Measurements from ENCODE around the gene RHBDD2.

DNA sequence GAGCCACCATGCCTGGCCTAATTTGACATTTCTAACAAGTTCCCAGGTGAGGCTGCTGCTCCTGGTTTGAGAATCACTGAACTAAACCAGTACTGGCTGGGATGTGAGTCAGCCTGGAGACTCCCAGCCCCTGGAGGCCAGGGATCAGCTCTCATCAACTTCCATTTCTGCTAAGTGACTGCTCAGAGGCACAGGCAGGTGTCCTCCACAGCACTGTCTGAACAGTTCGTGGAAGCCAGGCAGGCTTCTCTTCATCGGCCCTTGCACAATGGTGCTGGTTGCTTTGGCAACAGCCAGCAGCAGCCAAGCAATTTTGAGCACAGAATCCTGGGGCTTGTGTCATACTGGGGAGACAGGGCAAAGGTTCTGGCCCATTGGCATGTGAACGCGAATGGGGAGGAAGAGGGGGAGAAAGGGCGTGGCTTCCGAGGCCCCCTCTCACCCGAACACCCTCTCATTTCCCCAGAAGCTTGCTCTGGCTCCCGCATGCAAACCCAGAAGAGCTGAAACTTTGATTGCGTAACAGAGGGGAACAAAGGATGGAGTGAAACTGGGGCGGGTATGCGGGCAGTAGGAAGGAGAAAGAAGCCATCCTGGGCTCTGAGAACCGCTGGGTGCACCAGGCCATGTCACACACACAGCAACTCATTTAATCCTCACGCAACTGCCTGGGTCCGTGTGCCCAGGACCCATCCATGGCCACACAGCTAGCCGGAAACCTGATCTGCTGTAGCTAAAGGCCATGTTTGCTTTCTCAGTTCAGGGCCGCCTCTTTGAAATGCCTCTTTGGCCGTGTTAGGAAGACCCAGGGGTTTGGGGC lies 27.2 kb downstream of the RHBDD2 start:
- TF ChIP-seq BHLHE40 (IDR thresholded peaks at IDR 0.05; ENCODE audit: borderline replicate concordance), result no peak
- no peak for TF ChIP-seq NFRKB (IDR thresholded peaks at IDR 0.05)
- TF ChIP-seq FOXA1 (IDR thresholded peaks at IDR 0.05), result no peak
- TF ChIP-seq, protein P1, sequence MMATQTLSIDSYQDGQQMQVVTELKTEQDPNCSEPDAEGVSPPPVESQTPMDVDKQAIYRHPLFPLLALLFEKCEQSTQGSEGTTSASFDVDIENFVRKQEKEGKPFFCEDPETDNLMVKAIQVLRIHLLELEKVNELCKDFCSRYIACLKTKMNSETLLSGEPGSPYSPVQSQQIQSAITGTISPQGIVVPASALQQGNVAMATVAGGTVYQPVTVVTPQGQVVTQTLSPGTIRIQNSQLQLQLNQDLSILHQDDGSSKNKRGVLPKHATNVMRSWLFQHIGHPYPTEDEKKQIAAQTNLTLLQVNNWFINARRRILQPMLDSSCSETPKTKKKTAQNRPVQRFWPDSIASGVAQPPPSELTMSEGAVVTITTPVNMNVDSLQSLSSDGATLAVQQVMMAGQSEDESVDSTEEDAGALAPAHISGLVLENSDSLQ (IDR thresholded peaks at IDR 0.05), result no peak
- no peak for TF ChIP-seq TARDBP (IDR thresholded peaks at IDR 0.05)
- TF ChIP-seq L3MBTL2 (conservative IDR thresholded peaks at IDR 0.05), result no peak
- TF ChIP-seq FOXM1 (IDR thresholded peaks at IDR 0.05; ENCODE audit: borderline replicate concordance), result no peak
- no peak for TF ChIP-seq SUZ12 (IDR thresholded peaks at IDR 0.05)
